ENCODE data around the gene MDP1. TPM values are rescaled to one million over a fixed set of nuclear protein-coding genes. Genes with fewer than 3 reads are reported as not detected.
A peak's percentile ranks its signal among the peaks of the same experiment; 100 is the strongest.

MDP1 gene
- total and polyA plus RNA-seq, 10 of the 15 experiments (the other 5 are each of a cell fraction or from before 2014, with no cell fraction given), result 10.4 to 45.8 (median 23.5) TPM

GRCh38 chr14:24236689-24237462 is 21.0 kb upstream of the MDP1 start:
- ATAC-seq (no peak), DNase-seq (ENCODE audit: low read depth, low spot score) (no peak), FAIRE-seq (no peak)
- Histone ChIP-seq H2AFZ (ENCODE audit: control insufficient read depth, low read depth, low read length) (no peak overlapping the region), H3K27ac (ENCODE audit: control insufficient read depth, insufficient read depth) (no peak overlapping the region), H3K36me3 (ENCODE audit: control insufficient read depth in 2 of 2, insufficient read depth in 2 of 2, low read length in 1 of 2) (peaks cover 11 to 52% of the 10 kb centered on the region in 2 experiments), H3K4me1 (ENCODE audit: control insufficient read depth, insufficient read depth, low read length) (peaks cover 15% of the 10 kb centered on the region), H3K4me2 (ENCODE audit: control insufficient read depth, insufficient read depth) (no peak overlapping the region), H4K20me1 (ENCODE audit: control insufficient read depth, insufficient read depth) (peaks cover 3% of the 10 kb centered on the region; the same call in 1 of the 2 replicates), H3K79me2 (ENCODE audit: control insufficient read depth, insufficient read depth, low read length) (peaks cover 32% of the 10 kb centered on the region), H3K9ac (ENCODE audit: control insufficient read depth, insufficient read depth, low read length) (no peak overlapping the region), H3K27me3 (replicated peaks in 1 of 2; ENCODE audit: control insufficient read depth in 2 of 2, insufficient read depth in 2 of 2, low read length in 1 of 2) (no peaks in the 10 kb centered on the region), H3K9me3 (replicated peaks; ENCODE audit: control insufficient read depth, insufficient read depth, low read length) (no peaks in the 10 kb centered on the region), H3K4me3 (no peak overlapping the region)
- intact Hi-C loops (cut with micrococcal nuclease; ENCODE audit: unreplicated experiment) (no loop called here), in situ Hi-C loops (cut with MboI) (no loop called here)
- RAD21 ChIA-PET (ENCODE audit: unreplicated experiment), result interaction anchor here (0.6 to 1.3 kb wide), 3 partner anchors 60 to 194 kb away, joined by 3 read pairs; no protein-coding TSS in a partner anchor
- 0 out of 2 replicates have a peak, but pooled peaks have one; percentile 30 for TF ChIP-seq POLR2AphosphoS2 (IDR thresholded peaks at IDR 0.05; ENCODE audit: low read depth, low read length)
- TF ChIP-seq POLR2A (IDR thresholded peaks at IDR 0.05; ENCODE audit: low read depth, low read length), result peak; percentile 45; the same call in 1 of the 2 replicates
- no peak for TF ChIP-seq KDM1A (IDR thresholded peaks at IDR 0.05; ENCODE audit: borderline replicate concordance)
- POLR2A ChIA-PET, result interaction anchor here (0.8 to 1.9 kb wide), 5 partner anchors 8 to 75 kb away, joined by 3 to 6 read pairs (median 3); partner anchors contain the start of genes IRF9 and RABGGTA
- no TSS peak for BruUV-seq (replicated peaks)
- CTCF ChIA-PET, result interaction anchor here (0.7 to 1.4 kb wide), 3 partner anchors 23 to 71 kb away, joined by 4 to 6 read pairs (median 4); partner anchors contain the start of genes CHMP4A and CIDEB
- SMC1A ChIA-PET (ENCODE audit: uncharacterized antibody, unreplicated experiment), result interaction anchor here (0.6 to 1.5 kb wide), 6 partner anchors 8 to 189 kb away, joined by 3 to 5 read pairs (median 3); partner anchors contain the start of gene CHMP4A
- 97% methylated on average over 6 of the region's 6 CpGs for WGBS (ENCODE audit: insufficient coverage, insufficient replicate concordance, low lambda C conversion rate, missing lambda C conversion rate)

Data from GM12878 (cell line).